H1 (cell line): Measurements from ENCODE around the gene ANKRD36C. TPM values are rescaled to one million over a fixed set of nuclear protein-coding genes. Genes with fewer than 3 reads are reported as not detected.
"Not testable (repeated sequence)": the region's sequence is repeated elsewhere in the genome, so short reads cannot be mapped to it uniquely, and the experiment has no call there.

Experiments used
- CTCF ChIA-PET: fragments of 300-600 bp; sonication (Branson Sonifier 250); formaldehyde crosslinking; loops from one replicate; lab custom pipeline; 2021; ENCODE audit not compliant: partially characterized antibody; lab: Charles Lee
- POLR2A ChIA-PET: fragments of 300-600 bp; sonication (Branson Sonifier 250); formaldehyde crosslinking; loops from one replicate; lab custom pipeline; 2021; ENCODE audit warnings: inconsistent platforms; ENCODE audit not compliant: partially characterized antibody; lab: Charles Lee
- DNase-seq, 2 experiments: peaks; one replicate each; pipeline versions ENCODE4 v3.0.0 to v3.0.0-alpha.2; 2010 to 2022; ENCODE audit warnings: low spot score in 2 of 2, low read depth in 1 of 2, mixed read lengths in 1 of 2
- FAIRE-seq: peaks from 2 replicates; lab custom pipeline; 2011; peaks lifted over from hg19 to GRCh38; lab: Jason Lieb, UNC
- H2AFZ ChIP-seq: 2 replicates; pipeline ENCODE4 v1.8.1; 2012; ENCODE audit warnings: low read length, inconsistent platforms
- H2AK5ac ChIP-seq: 2 replicates; pipeline ENCODE4 v1.6.1; 2013; ENCODE audit warnings: low read depth, low read length
- H2BK120ac ChIP-seq: replicated peaks from 2 replicates; pipeline ENCODE3; 2013; ENCODE audit warnings: low read depth, low read length, inconsistent platforms
- H2BK12ac ChIP-seq: 2 replicates; pipeline ENCODE4 v1.6.1; 2013; ENCODE audit warnings: low read depth, low read length
- H2BK15ac ChIP-seq: 2 replicates; pipeline ENCODE4 v1.6.1; 2013; ENCODE audit warnings: low read length
- H2BK20ac ChIP-seq: 2 replicates; pipeline ENCODE4 v1.6.1; 2013; ENCODE audit warnings: low read length
- H2BK5ac ChIP-seq: 2 replicates; pipeline ENCODE4 v1.6.1; 2013; ENCODE audit warnings: low read depth, low read length
- H3K14ac ChIP-seq: 2 replicates; pipeline ENCODE4 v1.6.1; 2013; ENCODE audit warnings: inconsistent platforms; ENCODE audit not compliant: insufficient read length
- H3K18ac ChIP-seq: 2 replicates; pipeline ENCODE4 v1.6.1; 2013; ENCODE audit warnings: low read length; ENCODE audit errors: extremely low read depth
- H3K23ac ChIP-seq: 2 replicates; pipeline ENCODE4 v1.6.1; 2013; ENCODE audit warnings: inconsistent platforms; ENCODE audit not compliant: insufficient read length
- H3K23me2 ChIP-seq: 2 replicates; pipeline ENCODE4 v1.6.1; 2013; ENCODE audit warnings: low read depth, low read length
- H3K27ac ChIP-seq: 2 replicates; pipeline ENCODE4 v1.6.1; 2011; ENCODE audit warnings: low read depth, low read length, inconsistent platforms
- H3K27me3 ChIP-seq, 4 experiments: replicated peaks in 1 of 4; 1 replicate in 1 of 4; 2 replicates in 3 of 4; pipeline versions ENCODE4 v1.6.1 to v1.8.1; 2011 to 2013; ENCODE audit warnings: low read length in 3 of 4, mild to moderate bottlenecking in 3 of 4, inconsistent platforms in 2 of 4, mixed read lengths in 2 of 4, moderate library complexity in 1 of 4; ENCODE audit not compliant: control insufficient read depth in 3 of 4, insufficient read depth in 3 of 4; ENCODE audit errors: extremely low read depth in 1 of 4
- H3K36me3 ChIP-seq, 4 experiments: 2 replicates each; pipeline versions ENCODE4 v1.6.1 to v1.8.1; 2011 to 2013; ENCODE audit warnings: mild to moderate bottlenecking in 4 of 4, low read length in 3 of 4, moderate library complexity in 2 of 4, control low read depth in 1 of 4, inconsistent platforms in 1 of 4; ENCODE audit not compliant: insufficient read depth in 4 of 4, control insufficient read depth in 2 of 4
- H3K4ac ChIP-seq: replicated peaks from 2 replicates; pipeline ENCODE3; 2013; ENCODE audit warnings: low read length, low read depth, mixed read lengths, inconsistent platforms; ENCODE audit not compliant: insufficient read length
- H3K4me1 ChIP-seq, 4 experiments: replicated peaks in 1 of 4; 1 replicate in 1 of 4; 2 replicates in 3 of 4; pipeline versions ENCODE4 v1.6.1 to v1.8.1; 2011 to 2013; ENCODE audit warnings: low read length in 3 of 4, inconsistent platforms in 2 of 4, mixed read lengths in 1 of 4; ENCODE audit not compliant: insufficient read depth in 4 of 4, control insufficient read depth in 3 of 4
- H3K4me2 ChIP-seq, 2 experiments: 2 replicates each; pipeline versions ENCODE4 v1.6.1 to v1.8.1; 2011 to 2013; ENCODE audit warnings: low read depth in 2 of 2, low read length in 2 of 2, control low read depth in 1 of 2, inconsistent platforms in 1 of 2, mild to moderate bottlenecking in 1 of 2; ENCODE audit not compliant: insufficient read depth in 1 of 2
- H3K4me3 ChIP-seq, 4 experiments: fragments of 200-600, 300-600 bp in 1 of 4; sonication (generic), shearing (Covaris generic), sonication (Bioruptor Twin) in 1 of 4; 2 replicates each; pipeline versions ENCODE4 v1.5.1 to v1.8.1; 2011 to 2016; ENCODE audit warnings: low read length in 4 of 4, low read depth in 3 of 4, control low read depth in 2 of 4, inconsistent platforms in 2 of 4, mild to moderate bottlenecking in 2 of 4, mixed read lengths in 1 of 4, moderate library complexity in 1 of 4; ENCODE audit not compliant: insufficient read depth in 2 of 4; ENCODE audit errors: extremely low read depth in 1 of 4
- H3K56ac ChIP-seq: replicated peaks from 2 replicates; pipeline ENCODE3; 2013; ENCODE audit warnings: low read depth, mild to moderate bottlenecking, mixed read lengths, low read length, inconsistent platforms; ENCODE audit not compliant: insufficient read length
- H3K79me1 ChIP-seq: 2 replicates; pipeline ENCODE4 v1.6.1; 2013; ENCODE audit warnings: low read depth, low read length, control low read depth
- H3K79me2 ChIP-seq, 2 experiments: 2 replicates each; pipeline versions ENCODE4 v1.6.1 to v1.8.1; 2012 to 2013; ENCODE audit warnings: low read length in 2 of 2, mild to moderate bottlenecking in 2 of 2, inconsistent platforms in 1 of 2; ENCODE audit not compliant: insufficient read depth in 2 of 2, control insufficient read depth in 1 of 2
- H3K9ac ChIP-seq, 4 experiments: replicated peaks in 1 of 4; 1 replicate in 1 of 4; 2 replicates in 3 of 4; pipeline versions ENCODE4 v1.6.1 to v1.8.1; 2011 to 2013; ENCODE audit warnings: low read depth in 3 of 4, low read length in 3 of 4, control low read depth in 2 of 4, mild to moderate bottlenecking in 2 of 4, moderate library complexity in 2 of 4, inconsistent platforms in 1 of 4; ENCODE audit errors: extremely low read depth in 1 of 4
- H3K9me3 ChIP-seq, 2 experiments: 2 replicates each; pipeline versions ENCODE4 v1.6.1 to v1.8.1; 2012 to 2013; ENCODE audit warnings: mild to moderate bottlenecking in 2 of 2, moderate library complexity in 2 of 2, control low read depth in 1 of 2, inconsistent platforms in 1 of 2, low read depth in 1 of 2, low read length in 1 of 2, mixed read lengths in 1 of 2; ENCODE audit not compliant: insufficient read depth in 2 of 2
- H4K20me1 ChIP-seq, 2 experiments: replicated peaks in 1 of 2; 2 replicates each; pipeline versions ENCODE3 to v1.8.1; 2011 to 2013; ENCODE audit warnings: inconsistent platforms in 2 of 2, low read length in 2 of 2, mild to moderate bottlenecking in 1 of 2; ENCODE audit not compliant: insufficient read depth in 2 of 2, control insufficient read depth in 1 of 2
- H4K5ac ChIP-seq: 2 replicates; pipeline ENCODE4 v1.6.1; 2013; ENCODE audit warnings: low read length, low read depth, mixed read lengths, inconsistent platforms; ENCODE audit not compliant: insufficient read length
- H4K8ac ChIP-seq: 2 replicates; pipeline ENCODE4 v1.8.0; 2013; ENCODE audit warnings: mild to moderate bottlenecking, moderate library complexity, low read length, inconsistent platforms; ENCODE audit not compliant: insufficient read depth; ENCODE audit errors: extremely low read depth
- H4K91ac ChIP-seq: replicated peaks from 2 replicates; pipeline ENCODE3; 2013; ENCODE audit warnings: low read length, mixed read lengths, inconsistent platforms; ENCODE audit not compliant: insufficient read length
- CTCF ChIP-seq, 3 experiments: IDR thresholded peaks; 1 replicate in 2 of 3; 2 replicates in 1 of 3; pipeline versions ENCODE4 v1.5.1 to v1.6.1; 2011; ENCODE audit warnings: low read length in 3 of 3, mild to moderate bottlenecking in 3 of 3, inconsistent platforms in 2 of 3, low read depth in 1 of 3, moderate library complexity in 1 of 3; ENCODE audit not compliant: insufficient read depth in 1 of 3; ENCODE audit errors: control extremely low read depth in 1 of 3
- WGBS, 2 experiments: shearing (Covaris generic) in 1 of 2; methylation state at CpG; one replicate each; pipeline versions ENCODE4 v1.1.6 to v1.1.7; 2013 to 2015; ENCODE audit warnings: low lambda C conversion rate in 2 of 2, mixed read lengths in 2 of 2, inconsistent platforms in 1 of 2, low coverage in 1 of 2, missing lambda C conversion rate in 1 of 2; ENCODE audit not compliant: insufficient replicate concordance in 2 of 2, insufficient coverage in 1 of 2, insufficient read length in 1 of 2; ENCODE audit errors: extremely low coverage in 1 of 2, missing lambda C conversion rate in 1 of 2; 5-methylcytosine and 5-hydroxymethylcytosine counted together
- polyA plus RNA-seq, 7 experiments: library from polyadenylated mRNA; depleted of rRNA in 3 of 7; stranded (reverse) in 5 of 7; unstranded in 2 of 7; fragments of >200 nt in 5 of 7; fragments of 200-250 nt in 2 of 7; gene quantifications; 1 replicate in 5 of 7; 2 replicates in 1 of 7; 4 replicates in 1 of 7; pipeline versions ENCODE4 v1.2.1 to v1.2.3, GENCODE V29; 2011 to 2013; ENCODE audit warnings: missing spikeins in 2 of 7, mixed read lengths in 2 of 7
- total RNA-seq: library from RNA; stranded (reverse); fragmentation: NEBNext Ultra II Directional; extraction: Animal tissue kit (Norgen Biotek cat#: 25700); gene quantifications from 2 replicates; pipeline ENCODE4 v1.2.1, GENCODE V29; 2021

ANKRD36C gene
- total and polyA plus RNA-seq, 2 of the 8 experiments (the other 6 are each of a cell fraction or from before 2014, with no cell fraction given), result 1.1 to 7.3 TPM

GRCh38 chr2:96011129-96011455, 19.5 kb upstream of the ANKRD36C start:
- H3K4me2 ChIP-seq, result peak overlapping the region in 1 of 2 experiments; percentile 62; a peak in 3 of 4 replicates
- DNase-seq, result not testable (repeated sequence)
- CTCF ChIA-PET, result interaction anchor here (0.9 kb wide), 1 partner anchor 106 kb away, joined by 3 read pairs; the partner anchor contains the start of gene ADRA2B

More at GRCh38 chr2:96011129-96011455, 19.5 kb upstream of the ANKRD36C start:
- H4K91ac ChIP-seq, H3K56ac ChIP-seq, H3K4ac ChIP-seq, H3K27ac ChIP-seq, H2BK12ac ChIP-seq, H2AK5ac ChIP-seq, H4K20me1 ChIP-seq, H4K8ac ChIP-seq, H3K14ac ChIP-seq, H2BK5ac ChIP-seq, FAIRE-seq, H3K23me2 ChIP-seq, H3K23ac ChIP-seq, H3K79me1 ChIP-seq, H3K18ac ChIP-seq, H3K79me2 ChIP-seq, H4K5ac ChIP-seq, H2AFZ ChIP-seq, H3K9me3 ChIP-seq, H3K27me3 ChIP-seq, H2BK120ac ChIP-seq, H2BK20ac ChIP-seq, H3K9ac ChIP-seq, H2BK15ac ChIP-seq, H3K4me1 ChIP-seq, H3K36me3 ChIP-seq, POLR2A ChIA-PET: not testable (repeated sequence)
- TF ChIP-seq CTCF (IDR thresholded peaks at IDR 0.05; ENCODE audit: control extremely low read depth in 1 of 3, insufficient read depth in 1 of 3, low read depth in 1 of 3, low read length in 3 of 3), result peak in 2 of 3 experiments; percentile 25 to 36; a peak in 3 of 4 replicates
- peak overlapping the region in 2 of 4 experiments; percentile 15 to 51; a peak in 3 of 8 replicates for H3K4me3 ChIP-seq
- 15% methylated on average over 4 of the region's 4 CpGs; no CpG with 5 or more reads in 1 of the 2 experiments for WGBS, 2 experiments
